LNCAP (cell line): ENCODE measurements around the gene STIM2.

Experiments used
- TF ChIP-seq, protein P1 (sequence below): fragments of 450-650 bp; IDR thresholded peaks from 2 replicates; pipeline ENCODE4 v1.5.1; 2017; ENCODE audit warnings: mild to moderate bottlenecking

Gene STIM2

DNA sequence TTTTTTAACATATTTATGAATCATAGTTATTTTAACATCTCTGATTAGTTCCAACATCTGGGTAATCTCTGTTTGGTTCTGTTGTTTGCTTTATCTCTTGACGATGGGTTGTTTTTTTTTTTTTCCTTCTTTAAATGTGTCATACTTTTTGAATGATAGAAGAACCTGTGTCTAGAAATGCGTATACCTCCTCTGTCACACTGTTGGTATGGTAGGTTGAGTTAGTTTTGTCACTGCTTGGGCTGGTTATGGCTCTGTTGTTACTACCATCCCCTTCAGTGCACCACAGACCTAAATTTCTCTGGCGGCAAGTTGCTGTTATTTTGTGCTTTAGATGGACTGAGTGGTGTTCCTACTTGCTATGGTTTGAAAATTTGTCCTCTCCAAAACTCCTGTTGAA, 16.8 kb downstream of the STIM2 start:
- TF ChIP-seq, protein P1, sequence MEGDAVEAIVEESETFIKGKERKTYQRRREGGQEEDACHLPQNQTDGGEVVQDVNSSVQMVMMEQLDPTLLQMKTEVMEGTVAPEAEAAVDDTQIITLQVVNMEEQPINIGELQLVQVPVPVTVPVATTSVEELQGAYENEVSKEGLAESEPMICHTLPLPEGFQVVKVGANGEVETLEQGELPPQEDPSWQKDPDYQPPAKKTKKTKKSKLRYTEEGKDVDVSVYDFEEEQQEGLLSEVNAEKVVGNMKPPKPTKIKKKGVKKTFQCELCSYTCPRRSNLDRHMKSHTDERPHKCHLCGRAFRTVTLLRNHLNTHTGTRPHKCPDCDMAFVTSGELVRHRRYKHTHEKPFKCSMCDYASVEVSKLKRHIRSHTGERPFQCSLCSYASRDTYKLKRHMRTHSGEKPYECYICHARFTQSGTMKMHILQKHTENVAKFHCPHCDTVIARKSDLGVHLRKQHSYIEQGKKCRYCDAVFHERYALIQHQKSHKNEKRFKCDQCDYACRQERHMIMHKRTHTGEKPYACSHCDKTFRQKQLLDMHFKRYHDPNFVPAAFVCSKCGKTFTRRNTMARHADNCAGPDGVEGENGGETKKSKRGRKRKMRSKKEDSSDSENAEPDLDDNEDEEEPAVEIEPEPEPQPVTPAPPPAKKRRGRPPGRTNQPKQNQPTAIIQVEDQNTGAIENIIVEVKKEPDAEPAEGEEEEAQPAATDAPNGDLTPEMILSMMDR = no peak

DNA sequence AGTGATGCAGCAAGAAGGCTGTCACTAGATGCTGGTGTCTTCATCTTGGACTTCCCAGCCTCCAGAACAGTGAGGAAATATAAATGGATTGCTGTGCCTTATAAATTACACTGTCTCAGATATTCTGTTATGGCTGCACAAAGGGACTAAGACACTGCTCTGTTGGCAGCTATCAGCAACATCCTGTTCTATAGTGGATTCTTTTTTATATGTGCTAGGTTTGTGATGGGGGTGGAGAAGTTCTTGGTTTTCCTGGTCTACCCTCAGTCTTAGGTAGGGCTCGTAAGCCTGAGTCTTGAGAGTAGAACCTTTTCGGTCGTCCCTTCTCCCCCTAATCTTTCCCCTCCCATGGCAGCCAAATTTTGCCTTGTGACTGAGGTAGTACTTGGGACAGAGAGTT, 17.3 kb downstream of the STIM2 start:
- TF ChIP-seq, protein P1 = no peak

DNA sequence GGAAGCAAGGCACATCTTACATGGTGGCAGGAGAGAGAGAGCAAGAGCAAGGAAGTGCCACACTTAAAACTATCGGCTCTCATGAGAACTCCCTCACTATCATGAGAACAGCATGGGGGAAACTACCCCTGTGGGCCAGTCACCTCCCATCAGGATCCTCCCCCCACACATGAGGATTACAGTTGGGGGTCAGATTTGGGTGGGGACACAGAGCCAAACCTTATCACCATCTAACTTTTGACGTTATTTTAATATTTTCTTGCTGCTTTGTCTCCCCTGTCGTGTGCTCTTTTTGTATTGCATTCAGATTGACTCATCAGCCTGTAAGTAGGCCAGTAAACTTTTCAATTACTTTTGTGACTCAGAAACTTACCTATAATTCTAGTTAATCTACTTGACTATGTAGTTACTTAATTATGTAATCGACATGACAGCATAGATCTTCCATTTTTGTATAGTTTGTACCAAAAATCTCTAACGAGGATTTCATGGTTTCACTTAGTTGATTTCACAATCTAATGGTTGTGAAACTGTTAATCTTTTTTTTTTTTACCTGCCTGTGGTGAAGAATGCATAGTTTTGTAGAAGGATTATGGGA, 18.3 kb downstream of the STIM2 start:
- TF ChIP-seq, protein P1 = no peak

DNA sequence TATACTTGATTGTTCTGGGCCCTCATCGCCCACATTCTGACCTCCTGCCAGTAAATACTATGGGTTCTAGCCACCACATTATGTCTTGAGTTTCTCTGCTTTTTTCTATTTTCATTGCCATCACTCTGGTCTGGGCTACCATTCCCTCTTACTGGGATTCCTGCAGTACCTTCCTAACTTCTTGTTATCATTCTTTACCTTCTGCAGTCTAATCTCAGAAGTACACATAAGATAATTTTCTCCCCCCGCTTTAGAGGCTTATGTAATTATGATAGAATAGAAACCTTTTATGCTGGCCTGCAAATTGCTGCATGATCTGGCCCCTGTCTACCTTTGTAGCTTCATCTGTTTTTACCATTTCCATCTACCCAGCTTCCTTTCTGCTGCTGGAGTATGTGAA, 19.2 kb downstream of the STIM2 start:
- TF ChIP-seq, protein P1 = no peak

DNA sequence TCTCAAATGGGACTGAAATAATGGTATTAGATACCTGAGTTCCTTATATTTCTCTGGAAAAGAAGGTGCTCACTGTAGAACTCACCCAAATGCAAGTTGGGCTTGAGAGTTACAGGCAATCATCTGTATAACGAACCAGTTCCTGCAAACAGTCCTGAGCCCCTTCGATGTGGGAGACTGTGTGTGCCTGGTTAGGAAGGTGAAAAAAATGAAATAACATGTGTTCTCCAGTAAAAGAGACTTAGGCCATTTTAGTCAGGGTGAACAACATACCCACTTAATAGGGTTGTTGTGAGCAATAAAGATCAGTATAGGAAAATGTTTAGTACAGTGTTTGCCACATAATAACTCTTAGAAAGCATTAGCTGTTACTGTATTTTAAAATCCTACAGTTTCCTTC, 23.4 kb downstream of the STIM2 start:
- TF ChIP-seq, protein P1 = no peak

DNA sequence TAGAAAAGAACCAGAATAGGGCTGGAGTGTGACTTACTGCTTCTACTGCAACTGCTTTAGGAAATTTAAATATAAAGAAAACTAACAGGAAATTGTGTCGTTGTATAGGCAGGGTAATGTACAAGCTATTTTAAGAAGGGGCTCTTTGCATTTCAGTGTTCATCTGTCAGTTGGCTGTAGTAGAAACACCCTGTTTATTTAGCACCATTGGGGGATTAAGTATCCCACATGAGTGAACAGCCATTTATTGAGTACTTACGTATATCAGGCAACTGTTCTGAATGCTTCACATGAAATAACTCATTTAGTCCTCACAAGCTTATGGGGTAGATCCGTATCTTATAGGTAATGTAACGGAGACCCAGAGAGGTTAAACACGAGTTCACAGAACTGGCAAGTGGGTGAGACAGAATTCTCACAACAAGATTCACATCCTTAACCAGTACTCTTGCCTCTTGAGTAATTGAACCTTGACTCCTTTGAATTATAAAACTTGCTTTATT, 23.9 kb downstream of the STIM2 start:
- TF ChIP-seq, protein P1 = no peak

DNA sequence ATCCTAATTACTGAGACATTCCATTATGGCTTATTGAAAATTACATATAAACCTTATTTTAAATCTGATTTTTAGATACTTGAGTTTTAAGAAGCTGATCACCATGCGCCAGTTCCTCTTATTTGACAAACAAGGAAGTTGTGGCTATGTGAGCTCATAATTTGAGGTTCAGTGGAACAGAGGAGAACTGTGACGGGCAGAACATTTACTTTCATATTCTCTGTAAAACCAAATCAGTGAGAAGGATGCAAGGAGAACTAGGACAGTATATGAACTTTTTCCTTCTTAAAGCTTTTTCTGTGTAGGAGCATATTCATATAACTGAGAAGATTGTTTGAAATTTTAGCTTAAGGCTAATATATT, 25.3 kb downstream of the STIM2 start:
- TF ChIP-seq, protein P1 = no peak

DNA sequence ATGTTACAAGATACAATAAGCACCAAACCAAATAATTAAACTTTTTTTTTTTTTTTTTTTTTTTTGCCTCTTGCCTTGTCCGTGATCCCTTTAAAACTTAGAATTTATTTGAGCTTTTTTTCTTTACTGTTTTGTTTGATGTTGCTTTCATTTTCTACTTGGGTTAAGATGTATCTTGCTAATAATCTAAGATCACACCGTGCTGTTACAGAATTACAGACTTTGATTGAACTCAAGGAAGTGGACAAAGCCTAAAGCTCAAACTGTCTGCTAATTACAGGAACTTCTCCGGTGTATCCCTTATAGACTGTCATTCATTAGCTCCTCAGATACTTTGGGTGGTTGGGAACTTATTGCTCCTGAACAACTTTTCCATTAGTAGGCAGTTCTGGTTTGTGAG, 26.5 kb downstream of the STIM2 start:
- TF ChIP-seq, protein P1 = no peak
